T-helper 22 cell (primary cell): ENCODE measurements around the gene ZNF324.
"Not testable (repeated sequence)": the region's sequence is repeated elsewhere in the genome, so short reads cannot be mapped to it uniquely, and the experiment has no call there.

Experiments
- DNase-seq: peaks from one replicate; pipeline ENCODE4 v3.0.0-alpha.2; 2020; ENCODE audit warnings: low read depth

ZNF324 gene

DNA sequence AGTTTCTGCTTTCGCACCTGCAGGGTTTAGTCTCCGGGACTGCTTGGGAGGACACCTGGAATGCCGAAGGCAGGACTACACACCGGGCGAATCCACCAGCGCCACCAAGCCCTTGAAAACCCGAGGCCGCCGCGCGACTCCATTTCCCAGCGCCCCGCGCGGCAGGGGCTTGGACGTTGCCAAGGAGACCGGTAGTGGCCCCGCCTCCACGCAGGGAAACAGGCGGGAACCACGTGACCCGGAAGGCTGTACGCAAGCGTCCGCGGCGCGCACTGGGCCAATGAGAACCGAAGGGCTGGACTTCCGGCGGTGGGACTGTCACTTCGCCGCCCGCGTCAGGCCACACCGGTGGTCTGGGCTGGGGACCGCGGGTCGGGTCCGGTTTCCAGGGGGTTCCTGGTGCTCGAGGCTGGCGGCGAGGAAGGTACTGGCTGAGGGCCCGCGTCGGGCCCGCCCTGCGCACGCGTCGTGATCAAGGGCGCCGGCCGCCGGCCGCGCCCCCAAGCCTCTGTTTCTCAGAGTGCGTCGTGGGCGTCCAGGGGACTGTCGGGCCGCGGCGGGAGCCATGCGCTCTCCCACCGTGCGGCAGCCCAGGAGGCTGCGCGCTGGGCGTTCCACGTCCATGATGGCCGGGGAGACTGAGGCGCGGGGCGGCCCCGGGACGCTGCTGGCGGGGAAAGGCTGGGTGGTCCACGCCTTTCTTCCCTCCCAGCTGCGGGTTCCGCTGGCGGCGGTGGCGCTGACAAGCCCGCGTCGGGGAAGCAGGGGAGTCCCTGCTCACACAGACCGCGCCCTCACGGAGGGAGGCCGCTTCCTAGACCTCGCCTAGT lies at the start of gene ZNF324:
ZNF324 (plus strand) TSS at position 321 of the 830 bp plus-strand sequence. CDS start 2,106 bp downstream, outside the sequence.
- DNase-seq, result peak; percentile 95

DNA sequence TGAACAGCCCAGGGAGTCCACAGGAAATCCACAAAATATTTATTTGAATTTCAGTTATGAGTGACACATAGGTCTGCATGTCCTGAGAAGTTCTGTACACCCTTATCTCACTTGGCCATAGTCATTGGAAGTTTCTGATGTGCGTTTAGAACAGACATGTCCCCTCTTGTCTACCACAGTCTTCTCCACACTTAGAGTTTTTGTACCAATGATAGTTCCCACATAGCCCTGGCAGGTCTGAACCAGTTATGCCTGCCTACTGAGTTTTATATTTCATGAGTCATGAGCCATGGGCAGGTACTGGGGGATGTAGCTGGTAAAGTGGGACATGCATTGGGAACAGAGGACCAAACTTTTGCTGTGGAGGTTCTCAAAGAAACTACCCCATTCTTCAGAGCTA lies 38.3 kb upstream of the ZNF324 start:
- DNase-seq, result no peak

DNA sequence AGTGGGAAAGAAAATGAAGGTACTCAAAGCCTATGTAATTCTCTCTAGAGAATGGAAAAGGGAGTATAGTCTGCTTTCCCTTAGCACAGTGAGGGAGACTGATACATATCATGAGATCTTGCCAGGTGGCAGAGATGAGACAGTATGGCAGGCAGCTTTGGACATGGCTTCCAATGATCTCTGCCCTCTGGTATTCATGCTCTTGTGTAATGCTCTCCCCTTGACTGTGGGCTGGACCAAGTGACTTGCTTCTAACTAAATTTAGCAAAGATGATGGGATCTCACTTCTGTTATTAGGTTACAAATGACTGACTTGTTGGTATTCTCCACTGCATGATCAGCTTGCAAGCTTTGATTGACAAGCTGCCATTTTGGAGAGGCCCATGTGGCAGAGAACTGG lies 37.1 kb upstream of the ZNF324 start:
- DNase-seq, result no peak

DNA sequence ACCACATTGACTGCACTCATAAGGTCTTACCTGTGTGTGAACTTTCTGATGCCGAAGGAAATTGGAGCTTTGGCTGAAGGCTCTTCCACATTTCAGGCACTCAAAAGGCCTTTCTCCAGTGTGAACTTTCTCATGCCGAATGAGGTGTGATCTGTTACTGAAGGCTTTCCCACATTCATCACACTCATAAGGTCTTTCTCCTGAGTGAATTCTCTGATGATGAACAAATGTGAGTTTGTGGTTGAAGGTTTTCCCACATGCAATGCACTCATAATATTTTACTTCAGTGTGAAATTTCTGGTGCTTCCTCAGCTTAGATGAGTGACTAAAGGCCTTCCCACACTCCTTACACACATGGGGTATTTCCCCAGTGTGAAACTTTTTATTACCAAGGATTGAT lies 32.7 kb upstream of the ZNF324 start:
- no peak for DNase-seq

DNA sequence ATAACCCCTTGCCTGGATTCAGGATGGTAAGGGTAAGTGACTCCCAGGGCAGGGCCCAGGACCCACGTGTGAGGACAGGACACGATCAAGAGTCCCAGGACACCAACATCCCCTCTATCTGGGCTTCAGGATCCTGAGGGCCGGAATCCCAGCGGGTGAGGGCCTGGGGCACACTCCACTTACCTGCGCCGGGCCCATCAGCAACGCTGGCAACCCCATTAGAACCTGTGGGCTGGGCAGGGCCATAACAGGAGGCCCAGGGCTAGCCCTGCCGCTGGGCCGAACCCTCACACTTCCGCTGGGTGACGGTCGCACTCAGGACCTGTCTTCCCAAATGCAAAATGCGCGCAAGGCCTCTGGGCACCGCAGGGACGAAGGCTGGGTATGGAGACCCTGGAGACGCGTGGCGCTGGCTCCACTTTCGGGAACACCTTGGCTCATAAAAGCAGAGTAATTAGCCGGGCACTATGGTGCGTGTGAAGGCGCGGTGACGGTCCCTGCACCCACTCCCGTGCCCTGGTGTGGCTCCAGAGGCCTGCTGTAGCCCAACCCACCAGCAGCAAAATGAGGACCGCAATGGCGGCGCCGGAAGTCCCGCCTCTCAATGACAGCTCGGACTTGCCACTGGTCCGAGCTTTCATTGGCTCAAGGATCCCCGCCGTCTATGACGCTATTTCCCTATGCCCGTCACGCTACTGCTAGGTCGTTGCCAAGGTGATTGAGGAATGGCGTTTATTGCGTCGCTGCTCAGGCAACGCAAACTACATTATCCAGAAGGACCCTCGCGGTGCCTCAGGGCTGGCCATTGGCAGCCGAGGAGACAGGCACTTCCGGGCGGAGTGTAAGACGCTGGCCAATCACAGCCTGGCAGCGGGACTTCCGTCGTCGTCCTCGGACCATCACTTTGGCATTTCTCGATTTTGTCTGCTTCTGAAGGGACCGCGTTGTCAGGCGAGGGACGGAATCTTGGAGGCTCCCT lies 27.0 kb upstream of the ZNF324 start, which contains the start of gene ZNF132:
ZNF132 (minus strand) TSS at position 578 of the 979 bp plus-strand sequence; CDS start at position 246, 332 bp downstream.
- peak; percentile 95 for DNase-seq

DNA sequence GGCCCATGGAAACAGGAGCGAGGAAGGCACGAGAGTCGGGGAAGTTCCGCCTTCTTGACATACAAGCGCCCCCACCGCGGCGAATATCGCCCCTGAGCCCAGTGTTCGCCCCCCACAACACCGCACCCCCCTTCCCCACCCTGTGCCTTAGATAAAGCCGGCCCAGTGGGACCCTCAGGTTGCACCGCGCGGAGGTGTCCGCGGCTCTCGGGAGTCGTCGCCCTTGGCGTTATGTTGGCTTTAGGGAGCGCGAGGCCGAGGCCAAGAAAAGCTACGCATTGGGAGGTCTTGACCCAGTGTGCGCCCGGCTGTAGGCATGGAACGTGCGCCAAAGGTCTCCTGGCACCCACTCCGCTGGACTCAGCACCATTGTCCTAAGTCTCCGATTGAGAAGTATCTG lies 26.3 kb upstream of the ZNF324 start:
- DNase-seq, result no peak

DNA sequence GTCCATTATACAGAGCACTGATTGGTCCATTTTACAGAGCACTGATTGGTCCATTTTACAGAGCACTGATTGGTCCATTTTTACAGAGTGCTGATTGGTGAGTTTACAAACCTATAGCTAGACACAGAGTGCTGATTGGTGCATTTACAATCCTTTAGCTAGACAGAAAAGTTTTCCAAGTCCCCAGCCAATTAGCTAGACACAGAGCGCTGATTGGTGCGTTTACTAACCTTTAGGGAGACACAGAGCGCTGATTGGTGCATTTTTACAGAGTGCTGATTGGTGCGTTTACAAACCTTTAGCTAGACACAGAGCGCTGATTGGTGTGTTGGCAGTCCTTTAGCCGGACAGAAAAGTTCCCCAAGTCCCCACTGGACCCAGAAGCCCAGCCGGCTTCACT lies 23.9 kb upstream of the ZNF324 start:
- DNase-seq, result not testable (repeated sequence)

DNA sequence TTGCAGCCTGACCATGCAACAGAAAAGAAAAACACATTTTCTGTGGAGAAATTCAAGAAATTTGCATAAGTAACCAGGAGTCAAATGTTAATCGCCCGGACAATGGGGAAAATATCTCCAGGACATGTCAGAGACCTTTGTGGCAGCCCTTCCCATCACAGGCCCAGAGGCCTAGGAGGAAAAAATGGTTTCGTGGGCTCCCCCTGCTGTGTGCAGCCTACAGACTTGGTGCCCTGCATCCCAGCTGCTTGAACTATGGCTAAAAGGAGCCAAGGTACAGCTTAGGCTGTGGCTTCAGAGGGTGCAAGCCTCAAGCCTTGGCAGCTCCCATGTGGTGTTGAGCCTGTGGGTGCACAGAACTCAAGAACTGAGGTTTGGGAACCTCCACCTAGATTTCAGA lies 18.0 kb upstream of the ZNF324 start:
- DNase-seq, result not testable (repeated sequence)

GRCh38 chr19:58449980-58450379 lies 16.9 kb upstream of the ZNF324 start:
- not testable (repeated sequence) for DNase-seq

DNA sequence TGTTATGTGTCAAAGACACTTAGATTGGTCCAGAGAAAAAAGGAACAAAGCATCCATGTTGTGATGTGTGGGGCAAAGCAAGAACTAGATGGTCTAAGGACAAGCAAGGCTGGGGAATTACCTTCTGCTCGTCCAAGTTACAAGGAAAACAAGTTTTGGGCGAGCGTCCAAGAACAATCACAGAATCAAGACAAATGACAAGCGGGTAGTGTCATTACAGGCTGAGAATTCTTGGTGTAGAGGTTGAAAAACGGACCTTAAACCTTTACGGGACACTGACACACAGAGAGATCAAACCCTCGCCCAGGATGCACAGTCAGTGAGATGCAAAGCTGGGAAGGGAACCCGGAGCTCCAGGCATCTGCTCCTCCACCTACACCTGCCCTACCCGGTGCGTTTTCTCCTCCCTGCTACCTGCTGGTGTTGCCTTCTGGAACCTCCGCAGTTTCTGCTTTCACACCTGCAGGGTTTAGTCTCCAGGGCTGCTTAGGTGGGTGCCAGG lies 16.0 kb upstream of the ZNF324 start:
- DNase-seq, result no peak

- peak; percentile 94 for DNase-seq
Observed at GRCh38 chr19:58451358-58452101, 15.3 kb upstream of the ZNF324 start, which contains the start of gene ZNF324B. TSS of gene ZNF324B (plus strand) at chr19:58451622. CDS start at chr19:58453702, 2,080 bp downstream.

DNA sequence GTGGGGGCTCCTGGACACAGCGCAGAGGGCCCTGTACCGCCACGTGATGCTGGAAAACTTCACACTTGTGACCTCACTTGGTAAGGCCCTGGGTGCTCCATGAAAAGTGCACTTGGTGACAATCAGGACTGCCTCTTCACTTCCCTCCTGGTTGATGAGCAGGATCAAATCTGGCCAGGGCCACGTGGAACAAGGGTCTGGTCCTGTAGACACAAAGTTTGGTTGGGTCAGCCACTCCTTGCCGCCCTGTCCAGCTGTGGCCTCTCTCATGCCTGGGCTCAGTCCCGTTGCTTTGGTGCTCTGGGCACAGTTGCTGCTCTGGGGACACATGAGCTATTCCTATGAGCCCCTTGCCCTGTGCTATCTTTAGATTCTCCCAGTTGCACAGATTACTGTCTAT lies 13.1 kb upstream of the ZNF324 start:
- DNase-seq, result no peak

DNA sequence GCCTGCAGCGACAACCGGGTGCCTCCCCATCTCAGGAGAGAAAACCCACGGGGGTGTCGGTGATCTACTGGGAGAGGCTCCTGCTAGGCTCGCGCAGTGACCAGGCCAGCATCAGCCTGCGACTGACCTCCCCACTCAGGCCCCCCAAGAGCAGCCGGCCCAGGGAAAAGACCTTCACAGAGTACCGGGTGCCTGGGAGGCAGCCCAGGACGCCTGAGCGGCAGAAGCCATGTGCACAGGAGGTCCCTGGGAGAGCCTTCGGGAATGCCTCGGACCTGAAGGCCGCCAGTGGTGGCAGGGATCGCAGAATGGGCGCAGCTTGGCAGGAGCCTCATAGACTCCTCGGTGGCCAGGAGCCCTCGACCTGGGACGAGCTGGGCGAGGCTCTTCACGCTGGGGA lies 11.6 kb upstream of the ZNF324 start:
- no peak for DNase-seq

DNA sequence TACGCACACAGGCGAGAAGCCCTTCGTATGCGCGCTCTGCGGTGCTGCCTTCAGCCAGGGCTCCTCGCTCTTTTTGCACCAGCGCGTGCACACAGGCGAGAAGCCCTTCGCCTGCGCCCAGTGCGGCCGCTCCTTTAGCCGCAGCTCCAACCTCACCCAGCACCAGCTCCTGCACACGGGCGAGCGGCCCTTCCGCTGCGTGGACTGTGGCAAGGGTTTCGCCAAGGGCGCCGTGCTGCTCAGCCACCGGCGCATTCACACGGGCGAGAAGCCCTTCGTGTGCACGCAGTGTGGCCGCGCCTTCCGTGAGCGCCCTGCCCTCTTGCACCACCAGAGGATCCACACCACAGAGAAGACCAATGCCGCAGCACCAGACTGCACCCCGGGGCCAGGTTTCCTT lies 10.8 kb upstream of the ZNF324 start:
- DNase-seq, result no peak

- no peak for DNase-seq
Observed at GRCh38 chr19:58460039-58460438, 6.8 kb upstream of the ZNF324 start.

DNA sequence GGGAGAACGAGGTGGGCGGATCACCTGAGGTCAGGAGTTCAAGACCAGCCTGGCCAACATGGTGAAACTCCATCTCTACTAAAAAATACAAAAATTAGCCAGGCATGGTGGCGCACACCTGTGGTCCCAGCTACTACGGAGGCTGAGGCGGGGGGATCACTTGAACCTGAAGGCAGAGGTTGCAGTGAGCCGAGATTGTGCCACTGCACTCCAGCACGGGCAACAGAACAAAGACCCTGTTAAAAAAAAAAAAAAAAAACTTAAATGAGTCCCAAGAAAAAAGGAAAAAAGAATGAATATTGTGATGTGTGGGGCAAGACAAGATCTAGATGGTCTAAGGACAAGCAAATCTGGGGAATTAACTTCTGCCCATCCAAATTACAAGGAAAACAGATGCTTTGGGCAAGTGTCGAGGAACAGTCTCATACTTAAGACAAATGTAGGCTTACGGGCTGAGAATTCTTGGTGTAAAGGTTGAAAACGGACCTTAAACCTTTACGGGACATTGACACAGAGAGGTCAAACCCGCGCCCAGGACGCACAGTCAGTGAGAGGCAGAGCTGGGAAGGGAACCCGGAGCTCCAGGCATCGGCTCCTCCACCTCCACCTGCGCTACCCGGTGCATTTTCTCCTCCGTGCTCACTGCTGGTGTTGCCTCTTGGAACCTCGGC lies 656 bp upstream of the ZNF324 start:
- no peak for DNase-seq

DNA sequence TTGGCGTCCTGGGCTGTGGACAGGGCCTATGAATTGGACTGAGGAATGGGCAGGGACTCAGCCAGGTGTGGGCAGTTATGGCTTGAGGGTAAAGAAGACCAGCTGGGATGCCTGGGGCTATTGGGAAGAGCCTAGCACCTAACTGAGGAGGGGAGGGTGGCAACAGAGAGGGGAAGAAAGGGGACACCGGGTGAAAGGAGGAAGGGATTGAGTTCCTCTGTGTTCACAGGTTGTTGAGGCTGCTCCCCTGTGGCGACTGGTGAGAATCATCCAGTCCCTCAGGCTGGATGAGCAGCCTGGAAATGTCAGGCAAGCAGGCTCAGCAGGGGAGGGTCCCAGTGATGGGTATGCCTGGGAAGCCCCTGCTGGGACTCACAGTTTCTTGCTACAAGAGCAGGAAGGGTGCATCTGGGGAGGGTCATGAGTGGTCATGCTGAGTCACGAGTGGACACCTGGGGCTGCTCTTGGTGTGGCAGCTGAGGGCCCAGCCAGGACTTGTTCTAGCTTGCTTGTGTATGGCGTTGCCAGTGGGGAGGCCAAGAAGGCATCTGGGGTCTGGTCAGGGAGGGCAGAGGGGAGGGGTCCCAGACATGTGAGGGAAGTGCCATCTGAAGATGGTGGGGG lies 1.4 kb downstream of the ZNF324 start:
- DNase-seq, result no peak

DNA sequence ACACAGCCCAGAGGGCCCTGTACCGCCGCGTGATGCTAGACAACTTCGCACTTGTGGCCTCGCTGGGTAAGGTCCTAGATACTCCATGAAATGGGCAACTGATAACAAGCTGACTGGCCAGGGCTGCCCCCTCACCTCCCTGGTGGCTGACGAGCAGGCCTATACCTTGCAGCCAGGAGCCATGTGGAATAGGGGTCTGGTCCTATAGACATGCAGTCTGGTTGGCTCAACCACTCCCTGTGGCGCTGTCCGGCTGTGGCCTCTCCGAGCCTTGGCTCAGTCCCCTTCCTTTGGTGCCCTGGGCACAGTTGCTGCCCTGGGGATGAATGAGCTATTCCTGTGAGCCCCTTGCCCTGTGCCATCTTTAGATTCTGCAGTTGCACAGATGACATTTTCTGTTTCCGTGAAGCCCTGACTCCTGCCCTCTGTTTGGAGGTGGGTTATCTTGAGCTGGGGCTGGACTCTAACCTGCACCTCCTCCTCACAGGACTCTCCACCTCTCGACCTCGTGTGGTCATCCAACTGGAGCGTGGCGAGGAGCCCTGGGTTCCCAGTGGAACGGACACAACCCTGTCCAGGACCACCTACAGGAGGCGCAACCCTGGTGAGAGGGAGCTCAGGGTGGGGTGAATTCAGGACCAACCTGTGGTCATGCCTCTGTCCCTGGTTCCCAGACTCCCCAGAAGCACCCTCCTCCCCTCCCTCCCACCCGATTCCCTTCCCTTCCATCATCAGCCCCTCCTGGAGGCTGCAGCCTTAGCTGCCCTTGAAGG lies 2.5 kb downstream of the ZNF324 start:
- no peak for DNase-seq

DNA sequence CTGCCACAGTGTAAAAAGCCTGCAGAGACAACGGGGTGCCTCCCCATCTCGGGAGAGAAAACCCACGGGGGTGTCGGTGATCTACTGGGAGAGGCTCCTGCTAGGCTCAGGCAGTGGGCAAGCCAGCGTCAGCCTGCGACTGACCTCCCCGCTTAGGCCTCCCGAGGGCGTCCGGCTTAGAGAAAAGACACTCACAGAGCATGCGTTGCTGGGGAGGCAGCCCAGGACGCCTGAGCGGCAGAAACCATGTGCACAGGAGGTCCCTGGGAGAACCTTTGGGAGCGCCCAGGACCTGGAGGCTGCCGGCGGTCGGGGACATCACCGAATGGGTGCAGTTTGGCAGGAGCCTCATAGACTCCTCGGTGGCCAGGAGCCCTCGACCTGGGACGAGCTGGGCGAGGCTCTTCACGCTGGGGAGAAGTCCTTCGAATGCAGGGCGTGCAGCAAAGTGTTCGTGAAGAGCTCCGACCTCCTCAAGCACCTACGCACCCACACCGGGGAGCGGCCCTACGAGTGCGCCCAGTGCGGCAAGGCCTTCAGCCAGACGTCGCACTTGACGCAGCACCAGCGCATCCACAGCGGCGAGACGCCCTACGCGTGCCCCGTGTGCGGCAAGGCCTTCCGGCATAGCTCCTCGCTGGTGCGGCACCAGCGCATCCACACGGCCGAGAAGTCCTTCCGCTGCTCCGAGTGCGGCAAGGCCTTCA lies 4.1 kb downstream of the ZNF324 start:
- DNase-seq, result not testable (repeated sequence)
